ENCODE data around the gene KEAP1.

Gene KEAP1

GRCh38 chr19:10521461-10522171 is 18.5 kb upstream of the KEAP1 start:
- peaks cover 0 to 22% of the 10 kb centered on the region in 2 donors for H3K4me1 ChIP-seq (ENCODE audit: control insufficient read depth in 1 of 2, insufficient read depth in 2 of 2, low read length in 2 of 2)
- peaks cover 22% of the 10 kb centered on the region for H3K27me3 ChIP-seq (ENCODE audit: low read depth, low read length)
- no peaks in the 10 kb centered on the region for H3K9me3 ChIP-seq (ENCODE audit: control insufficient read depth in 1 of 2, low read length in 2 of 2)
- no peaks in the 10 kb centered on the region for H3K36me3 ChIP-seq (ENCODE audit: control insufficient read depth in 1 of 2, insufficient read depth in 2 of 2, low read length in 2 of 2)
- no peak overlapping the region for H3K27ac ChIP-seq (ENCODE audit: low read length)
- no peak overlapping the region for H3K4me3 ChIP-seq (ENCODE audit: low read depth in 1 of 2, low read length in 2 of 2)

GRCh38 chr19:10520652-10521318 is 17.6 kb upstream of the KEAP1 start:
- H3K36me3 ChIP-seq (ENCODE audit: control insufficient read depth in 1 of 2, insufficient read depth in 2 of 2, low read length in 2 of 2) = no peaks in the 10 kb centered on the region
- peaks cover 0 to 22% of the 10 kb centered on the region in 2 donors for H3K4me1 ChIP-seq (ENCODE audit: control insufficient read depth in 1 of 2, insufficient read depth in 2 of 2, low read length in 2 of 2)
- H3K27me3 ChIP-seq (ENCODE audit: low read depth, low read length) = peaks cover 31% of the 10 kb centered on the region
- no peak overlapping the region for H3K27ac ChIP-seq (ENCODE audit: low read length)
- H3K4me3 ChIP-seq (ENCODE audit: low read depth in 1 of 2, low read length in 2 of 2) = no peak overlapping the region
- H3K9me3 ChIP-seq (ENCODE audit: control insufficient read depth in 1 of 2, low read length in 2 of 2) = no peaks in the 10 kb centered on the region

- H3K36me3 ChIP-seq (ENCODE audit: control insufficient read depth in 1 of 2, insufficient read depth in 2 of 2, low read length in 2 of 2) = no peaks in the 10 kb centered on the region
- peaks cover 42% of the 10 kb centered on the region for H3K27me3 ChIP-seq (ENCODE audit: low read depth, low read length)
- peaks cover 0 to 24% of the 10 kb centered on the region in 2 donors for H3K4me1 ChIP-seq (ENCODE audit: control insufficient read depth in 1 of 2, insufficient read depth in 2 of 2, low read length in 2 of 2)
- H3K4me3 ChIP-seq (ENCODE audit: low read depth in 1 of 2, low read length in 2 of 2) = no peak overlapping the region
- no peak overlapping the region for H3K27ac ChIP-seq (ENCODE audit: low read length)
- H3K9me3 ChIP-seq (ENCODE audit: control insufficient read depth in 1 of 2, low read length in 2 of 2) = no peaks in the 10 kb centered on the region
Observed at GRCh38 chr19:10519421-10519820, 16.3 kb upstream of the KEAP1 start.

GRCh38 chr19:10518444-10519361 is 15.5 kb upstream of the KEAP1 start:
- no peak overlapping the region for H3K4me3 ChIP-seq (ENCODE audit: low read depth in 1 of 2, low read length in 2 of 2)
- no peaks in the 10 kb centered on the region for H3K9me3 ChIP-seq (ENCODE audit: control insufficient read depth in 1 of 2, low read length in 2 of 2)
- H3K27me3 ChIP-seq (ENCODE audit: low read depth, low read length) = peaks cover 48% of the 10 kb centered on the region
- peaks cover 0 to 30% of the 10 kb centered on the region in 2 donors for H3K4me1 ChIP-seq (ENCODE audit: control insufficient read depth in 1 of 2, insufficient read depth in 2 of 2, low read length in 2 of 2)
- no peak overlapping the region for H3K27ac ChIP-seq (ENCODE audit: low read length)
- H3K36me3 ChIP-seq (ENCODE audit: control insufficient read depth in 1 of 2, insufficient read depth in 2 of 2, low read length in 2 of 2) = no peaks in the 10 kb centered on the region

- Histone ChIP-seq H3K9me3 (ENCODE audit: control insufficient read depth in 1 of 2, low read length in 2 of 2) (no peaks in the 10 kb centered on the region), H3K27me3 (ENCODE audit: low read depth, low read length) (peaks cover 56% of the 10 kb centered on the region), H3K36me3 (ENCODE audit: control insufficient read depth in 1 of 2, insufficient read depth in 2 of 2, low read length in 2 of 2) (no peaks in the 10 kb centered on the region), H3K27ac (ENCODE audit: low read length) (no peak overlapping the region), H3K4me1 (ENCODE audit: control insufficient read depth in 1 of 2, insufficient read depth in 2 of 2, low read length in 2 of 2) (peaks cover 0 to 30% of the 10 kb centered on the region in 2 donors), H3K4me3 (ENCODE audit: low read depth in 1 of 2, low read length in 2 of 2) (peak overlapping the region; percentile 16 to 52)
Observed at GRCh38 chr19:10517760-10518443, 14.7 kb upstream of the KEAP1 start.

GRCh38 chr19:10517361-10517759 is 14.2 kb upstream of the KEAP1 start, which contains the start of gene S1PR5:
Gene S1PR5, minus strand, starts transcription at chr19:10517447. Its CDS starts 2,436 bp downstream, at chr19:10515011.
- Histone ChIP-seq H3K4me3 (ENCODE audit: low read depth in 1 of 2, low read length in 2 of 2) (peak within 1 kb of the TSS; percentile 16 to 52), H3K4me1 (ENCODE audit: control insufficient read depth in 1 of 2, insufficient read depth in 2 of 2, low read length in 2 of 2) (peaks cover 0 to 30% of the 10 kb centered on the region in 2 donors), H3K27ac (ENCODE audit: low read length) (no peak within 1 kb of the TSS), H3K36me3 (ENCODE audit: control insufficient read depth in 1 of 2, insufficient read depth in 2 of 2, low read length in 2 of 2) (no peaks in the 10 kb centered on the region), H3K27me3 (ENCODE audit: low read depth, low read length) (peaks cover 57% of the 10 kb centered on the region), H3K9me3 (ENCODE audit: control insufficient read depth in 1 of 2, low read length in 2 of 2) (no peaks in the 10 kb centered on the region)

GRCh38 chr19:10516671-10517286 is 13.6 kb upstream of the KEAP1 start:
- H3K27me3 ChIP-seq (ENCODE audit: low read depth, low read length) = peaks cover 57% of the 10 kb centered on the region
- no peak overlapping the region for H3K27ac ChIP-seq (ENCODE audit: low read length)
- no peaks in the 10 kb centered on the region for H3K9me3 ChIP-seq (ENCODE audit: control insufficient read depth in 1 of 2, low read length in 2 of 2)
- H3K4me1 ChIP-seq (ENCODE audit: control insufficient read depth in 1 of 2, insufficient read depth in 2 of 2, low read length in 2 of 2) = peaks cover 0 to 30% of the 10 kb centered on the region in 2 donors
- H3K36me3 ChIP-seq (ENCODE audit: control insufficient read depth in 1 of 2, insufficient read depth in 2 of 2, low read length in 2 of 2) = no peaks in the 10 kb centered on the region
- H3K4me3 ChIP-seq (ENCODE audit: low read depth in 1 of 2, low read length in 2 of 2) = peak overlapping the region in 1 of 2 donors; percentile 52

- Histone ChIP-seq H3K4me3 (ENCODE audit: low read depth in 1 of 2, low read length in 2 of 2) (no peak overlapping the region), H3K27me3 (ENCODE audit: low read depth, low read length) (peaks cover 57% of the 10 kb centered on the region), H3K27ac (ENCODE audit: low read length) (no peak overlapping the region), H3K4me1 (ENCODE audit: control insufficient read depth in 1 of 2, insufficient read depth in 2 of 2, low read length in 2 of 2) (peaks cover 0 to 30% of the 10 kb centered on the region in 2 donors), H3K9me3 (ENCODE audit: control insufficient read depth in 1 of 2, low read length in 2 of 2) (no peaks in the 10 kb centered on the region), H3K36me3 (ENCODE audit: control insufficient read depth in 1 of 2, insufficient read depth in 2 of 2, low read length in 2 of 2) (no peaks in the 10 kb centered on the region)
Observed at GRCh38 chr19:10516064-10516385, 12.9 kb upstream of the KEAP1 start.

GRCh38 chr19:10514211-10515145 is 11.3 kb upstream of the KEAP1 start:
- no peaks in the 10 kb centered on the region for H3K9me3 ChIP-seq (ENCODE audit: control insufficient read depth in 1 of 2, low read length in 2 of 2)

GRCh38 chr19:10513223-10513622 is 10.1 kb upstream of the KEAP1 start:
- Histone ChIP-seq H3K9me3 (ENCODE audit: control insufficient read depth in 1 of 2, low read length in 2 of 2) (no peaks in the 10 kb centered on the region), H3K4me3 (ENCODE audit: low read depth in 1 of 2, low read length in 2 of 2) (no peak overlapping the region), H3K4me1 (ENCODE audit: control insufficient read depth in 1 of 2, insufficient read depth in 2 of 2, low read length in 2 of 2) (peaks cover 0 to 28% of the 10 kb centered on the region in 2 donors), H3K27ac (ENCODE audit: low read length) (no peak overlapping the region), H3K36me3 (ENCODE audit: control insufficient read depth in 1 of 2, insufficient read depth in 2 of 2, low read length in 2 of 2) (no peaks in the 10 kb centered on the region), H3K27me3 (ENCODE audit: low read depth, low read length) (peaks cover 51% of the 10 kb centered on the region)

More at GRCh38 chr19:10514211-10515145, 11.3 kb upstream of the KEAP1 start:
- Histone ChIP-seq H3K36me3 (ENCODE audit: control insufficient read depth in 1 of 2, insufficient read depth in 2 of 2, low read length in 2 of 2) (no peaks in the 10 kb centered on the region), H3K27me3 (ENCODE audit: low read depth, low read length) (peaks cover 62% of the 10 kb centered on the region), H3K27ac (ENCODE audit: low read length) (no peak overlapping the region), H3K4me1 (ENCODE audit: control insufficient read depth in 1 of 2, insufficient read depth in 2 of 2, low read length in 2 of 2) (peaks cover 0 to 34% of the 10 kb centered on the region in 2 donors), H3K4me3 (ENCODE audit: low read depth in 1 of 2, low read length in 2 of 2) (peak overlapping the region in 1 of 2 donors; percentile 3)
